Vagina (tissue), 2 donors: ENCODE measurements around the gene ROR1. TPM values are rescaled to one million over a fixed set of nuclear protein-coding genes. Genes with fewer than 3 reads are reported as not detected.

Source experiments
- DNase-seq, 2 donors: peaks; one replicate each; pipeline ENCODE4 v3.0.0-alpha.2; 2017; ENCODE audit errors: extremely low spot score in 2 of 2
- H3K27ac ChIP-seq: fragments of 200-600 bp; sonication (generic); one replicate; pipeline ENCODE4 v1.5.1; 2019
- H3K27me3 ChIP-seq: fragments of 200-600 bp; sonication (generic); one replicate; pipeline ENCODE4 v1.5.1; 2019
- H3K36me3 ChIP-seq, 2 donors: fragments of 200-600 bp; sonication (generic); one replicate each; pipeline ENCODE4 v1.5.1; 2017 to 2019
- H3K4me1 ChIP-seq: fragments of 200-600 bp; sonication (generic); one replicate; pipeline ENCODE4 v1.5.1; 2019
- H3K4me3 ChIP-seq, 2 donors: fragments of 200-600 bp; sonication (generic); 1 replicate in 1 of 2; 2 replicates in 1 of 2; pipeline ENCODE4 v1.5.1; 2016 to 2019
- H3K9me3 ChIP-seq: fragments of 200-600 bp; sonication (generic); one replicate; pipeline ENCODE4 v1.5.1; 2019
- POLR2A ChIP-seq, 2 donors: fragments of 450-650 bp; IDR thresholded peaks; one replicate each; pipeline ENCODE4 v1.6.1; 2017; ENCODE audit warnings: antibody characterized with exemption in 2 of 2, mild to moderate bottlenecking in 2 of 2, moderate library complexity in 2 of 2
- POLR2AphosphoS5 ChIP-seq, 2 donors: sonication (generic); formaldehyde crosslinking; IDR thresholded peaks; one replicate each; pipeline ENCODE4 v1.9.0; 2017; ENCODE audit warnings: antibody characterized with exemption in 2 of 2, mild to moderate bottlenecking in 2 of 2, low read depth in 1 of 2; ENCODE audit not compliant: insufficient read depth in 1 of 2
- intact Hi-C: fragments of 100-400 bp; cut with DNase I; formaldehyde crosslinking; loops from one replicate; pipeline ENCODE4 v1.15.1; 2023
- total RNA-seq: library from RNA; depleted of rRNA; stranded (reverse); fragments of >200 nt; gene quantifications from one replicate; pipeline ENCODE4 v1.2.3, GENCODE V29; 2016
- TF ChIP-seq, protein P1 (sequence below), 3 experiments: fragments of 450-650 bp in 2 of 3; fragments of 200-600 bp in 1 of 3; sonication (generic) in 1 of 3; IDR thresholded peaks; one replicate each; pipeline ENCODE4 v1.5.1; 2017 to 2019; ENCODE audit warnings: antibody characterized with exemption in 3 of 3, mild to moderate bottlenecking in 2 of 3, moderate library complexity in 2 of 3

ROR1 gene
- total RNA-seq, 1 donor from 2014 or later = 11.0 TPM

DNA sequence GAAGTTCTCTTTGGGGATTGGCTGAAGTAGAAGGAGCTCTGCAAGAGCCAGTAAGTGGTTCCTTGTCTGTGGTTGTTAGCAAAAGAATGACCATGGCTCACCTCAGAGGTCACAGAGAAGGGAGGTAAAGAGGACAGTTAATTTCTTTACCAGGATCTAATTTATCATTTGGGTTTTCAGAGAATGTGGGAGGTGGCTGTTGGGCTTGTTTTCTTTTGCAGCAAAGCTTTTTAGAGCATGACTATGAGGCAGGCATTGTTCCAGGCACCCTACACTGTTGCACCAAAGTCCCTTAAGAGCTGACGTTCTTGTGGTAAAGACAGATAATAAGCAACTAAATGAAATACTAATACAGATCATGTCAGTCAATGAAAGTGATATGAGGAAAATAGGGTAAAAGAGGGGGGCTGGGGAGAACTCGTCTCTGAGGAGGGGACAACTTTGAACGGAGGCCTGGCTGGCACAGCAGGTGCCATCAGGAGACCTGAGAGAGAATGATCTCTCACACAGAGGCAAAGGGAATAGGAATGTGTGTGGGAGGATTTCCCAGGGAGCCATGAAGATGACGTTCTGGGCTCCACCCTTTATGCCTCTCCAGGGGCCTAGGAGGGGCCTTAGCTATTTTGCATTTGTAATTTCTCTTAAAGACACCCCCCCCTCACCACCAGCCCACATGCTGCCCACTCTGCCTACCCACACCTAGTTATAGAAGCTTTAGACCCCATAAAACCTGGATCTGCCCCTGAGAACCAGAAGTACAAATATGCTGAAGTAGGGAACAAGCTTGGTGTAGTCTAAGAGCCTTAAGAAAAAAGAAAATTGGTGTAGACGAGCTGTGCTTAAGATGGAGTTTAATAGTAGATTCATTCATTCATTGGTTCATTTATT lies 177.5 kb downstream of the ROR1 start:
- intact Hi-C loops = no loop called here
- Histone ChIP-seq H3K4me1 (peaks cover 15% of the 10 kb centered on the region), H3K27me3 (no peaks in the 10 kb centered on the region), H3K4me3 (no peak overlapping the region), H3K9me3 (peaks cover 7% of the 10 kb centered on the region), H3K36me3 (no peaks in the 10 kb centered on the region), H3K27ac (no peak overlapping the region)
- TF ChIP-seq POLR2A (IDR thresholded peaks at IDR 0.05) = no peak
- TF ChIP-seq, protein P1, sequence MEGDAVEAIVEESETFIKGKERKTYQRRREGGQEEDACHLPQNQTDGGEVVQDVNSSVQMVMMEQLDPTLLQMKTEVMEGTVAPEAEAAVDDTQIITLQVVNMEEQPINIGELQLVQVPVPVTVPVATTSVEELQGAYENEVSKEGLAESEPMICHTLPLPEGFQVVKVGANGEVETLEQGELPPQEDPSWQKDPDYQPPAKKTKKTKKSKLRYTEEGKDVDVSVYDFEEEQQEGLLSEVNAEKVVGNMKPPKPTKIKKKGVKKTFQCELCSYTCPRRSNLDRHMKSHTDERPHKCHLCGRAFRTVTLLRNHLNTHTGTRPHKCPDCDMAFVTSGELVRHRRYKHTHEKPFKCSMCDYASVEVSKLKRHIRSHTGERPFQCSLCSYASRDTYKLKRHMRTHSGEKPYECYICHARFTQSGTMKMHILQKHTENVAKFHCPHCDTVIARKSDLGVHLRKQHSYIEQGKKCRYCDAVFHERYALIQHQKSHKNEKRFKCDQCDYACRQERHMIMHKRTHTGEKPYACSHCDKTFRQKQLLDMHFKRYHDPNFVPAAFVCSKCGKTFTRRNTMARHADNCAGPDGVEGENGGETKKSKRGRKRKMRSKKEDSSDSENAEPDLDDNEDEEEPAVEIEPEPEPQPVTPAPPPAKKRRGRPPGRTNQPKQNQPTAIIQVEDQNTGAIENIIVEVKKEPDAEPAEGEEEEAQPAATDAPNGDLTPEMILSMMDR (IDR thresholded peaks at IDR 0.05) = no peak
- TF ChIP-seq POLR2AphosphoS5 (IDR thresholded peaks at IDR 0.05; ENCODE audit: insufficient read depth in 1 of 2, low read depth in 1 of 2) = no peak
- no peak for DNase-seq

DNA sequence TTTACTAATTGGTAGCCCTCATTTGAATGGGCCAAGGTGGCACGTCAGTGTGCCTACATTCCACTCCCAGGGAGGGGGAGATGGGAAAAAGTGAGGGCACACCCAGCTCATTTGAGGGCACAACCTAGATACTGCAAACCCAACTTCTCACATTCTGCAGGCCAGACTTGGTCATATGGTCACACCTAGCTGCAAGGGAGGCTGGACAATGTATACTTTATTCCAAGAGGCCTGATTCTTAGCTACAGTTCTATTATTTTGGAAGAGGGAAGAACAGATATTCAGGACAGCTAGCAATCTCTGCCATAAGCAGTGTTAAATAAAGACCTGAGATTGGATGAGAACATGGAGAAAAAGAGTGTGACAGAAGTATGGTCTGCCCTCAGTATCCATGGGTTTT lies 180.4 kb downstream of the ROR1 start:
- DNase-seq = no peak
- Histone ChIP-seq H3K36me3 (no peaks in the 10 kb centered on the region), H3K4me3 (no peak overlapping the region), H3K27me3 (no peaks in the 10 kb centered on the region), H3K9me3 (peaks cover 7% of the 10 kb centered on the region), H3K27ac (no peak overlapping the region), H3K4me1 (peaks cover 15% of the 10 kb centered on the region)
- TF ChIP-seq POLR2A (IDR thresholded peaks at IDR 0.05) (no peak), POLR2AphosphoS5 (IDR thresholded peaks at IDR 0.05; ENCODE audit: insufficient read depth in 1 of 2, low read depth in 1 of 2) (no peak)
- TF ChIP-seq, protein P1 (IDR thresholded peaks at IDR 0.05) = no peak
- intact Hi-C loops = loop anchor here (1.0 kb wide), 1 partner anchor 12 kb away; no protein-coding TSS in a partner anchor

DNA sequence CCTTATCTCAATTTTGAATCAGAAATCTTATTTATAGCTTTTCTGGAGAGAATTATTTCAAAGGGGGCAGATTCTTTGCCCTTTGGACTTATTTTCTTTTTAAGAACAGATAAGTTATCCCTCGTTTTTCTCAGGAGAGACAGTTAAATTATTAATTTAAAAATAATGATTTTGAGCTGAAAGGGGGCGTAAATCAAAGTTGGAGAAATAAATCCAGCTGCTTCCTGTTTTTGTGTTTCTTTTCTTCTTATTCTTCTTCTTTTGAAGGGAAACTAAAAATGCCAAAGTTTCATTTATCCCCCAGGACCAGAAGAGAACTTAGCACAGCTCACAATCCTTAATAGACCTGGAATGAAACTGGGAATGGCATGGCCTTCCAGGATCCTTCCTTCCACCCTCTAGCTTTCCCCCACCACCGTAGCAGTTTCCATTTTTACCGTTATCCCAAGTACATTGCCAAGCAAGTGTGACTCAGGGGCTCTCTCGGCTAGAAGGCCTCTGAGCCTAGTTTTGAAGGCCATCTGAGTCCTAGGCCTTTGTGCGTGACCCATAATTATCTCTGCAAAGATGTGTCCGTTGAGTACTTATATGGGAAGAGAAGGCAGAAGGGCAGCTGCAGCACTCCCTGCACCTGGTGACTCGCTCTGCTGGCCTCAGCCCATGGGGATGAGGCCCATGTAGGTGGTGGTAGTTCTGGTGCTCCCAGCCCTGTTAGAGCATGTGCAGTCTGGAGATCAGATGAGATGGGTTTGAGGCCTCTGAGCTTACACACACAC lies 181.7 kb downstream of the ROR1 start:
- TF ChIP-seq POLR2AphosphoS5 (IDR thresholded peaks at IDR 0.05; ENCODE audit: insufficient read depth in 1 of 2, low read depth in 1 of 2) (no peak), POLR2A (IDR thresholded peaks at IDR 0.05) (no peak)
- TF ChIP-seq, protein P1 (IDR thresholded peaks at IDR 0.05) = no peak
- Histone ChIP-seq H3K36me3 (no peaks in the 10 kb centered on the region), H3K4me1 (peaks cover 9% of the 10 kb centered on the region), H3K27me3 (no peaks in the 10 kb centered on the region), H3K9me3 (peaks cover 7% of the 10 kb centered on the region), H3K27ac (no peak overlapping the region), H3K4me3 (no peak overlapping the region)
- DNase-seq = no peak
- intact Hi-C loops = no loop called here

DNA sequence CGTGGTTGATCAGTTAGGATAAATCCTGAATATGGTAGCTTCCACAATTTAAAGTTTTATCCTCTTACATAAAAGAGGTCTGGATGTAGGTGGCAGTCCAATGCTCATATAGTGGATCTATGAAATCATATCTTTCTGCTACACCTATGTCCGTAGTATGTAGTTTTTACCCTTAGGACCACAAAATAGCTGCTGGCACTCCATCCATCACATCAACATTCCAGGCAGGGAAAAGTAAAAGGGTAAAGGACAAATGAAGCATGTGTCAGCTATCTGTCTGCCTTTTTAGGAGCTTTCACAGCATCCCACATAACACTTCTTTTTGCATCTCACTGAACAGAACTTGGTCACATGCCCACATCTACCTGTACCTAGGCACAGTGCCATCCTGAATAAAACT lies 184.7 kb downstream of the ROR1 start:
- H3K4me1 ChIP-seq = no peaks in the 10 kb centered on the region
- TF ChIP-seq, protein P1 (IDR thresholded peaks at IDR 0.05) = no peak
- TF ChIP-seq POLR2AphosphoS5 (IDR thresholded peaks at IDR 0.05; ENCODE audit: insufficient read depth in 1 of 2, low read depth in 1 of 2) (no peak), POLR2A (IDR thresholded peaks at IDR 0.05) (no peak)
- no peaks in the 10 kb centered on the region for H3K36me3 ChIP-seq
- H3K27me3 ChIP-seq = no peaks in the 10 kb centered on the region
- no peak for DNase-seq
- no peak overlapping the region for H3K4me3 ChIP-seq
- peaks cover 7% of the 10 kb centered on the region for H3K9me3 ChIP-seq
- intact Hi-C loops = no loop called here
- no peak overlapping the region for H3K27ac ChIP-seq
